HG03095 (cell line): ENCODE data around the gene AMPH.
"Not testable (repeated sequence)": the region's sequence is repeated elsewhere in the genome, so short reads cannot be mapped to it uniquely, and the experiment has no call there.

ENCODE experiments used
- ATAC-seq: cut with Tn5 transposase; IDR thresholded peaks from one replicate; pipeline ENCODE4 v1.9.1; 2021; ENCODE audit warnings: moderate library complexity; ENCODE audit not compliant: unreplicated experiment

Gene AMPH

GRCh38 chr7:38628630-38629385 lies 2.4 kb downstream of the AMPH start:
- ATAC-seq: no peak

DNA sequence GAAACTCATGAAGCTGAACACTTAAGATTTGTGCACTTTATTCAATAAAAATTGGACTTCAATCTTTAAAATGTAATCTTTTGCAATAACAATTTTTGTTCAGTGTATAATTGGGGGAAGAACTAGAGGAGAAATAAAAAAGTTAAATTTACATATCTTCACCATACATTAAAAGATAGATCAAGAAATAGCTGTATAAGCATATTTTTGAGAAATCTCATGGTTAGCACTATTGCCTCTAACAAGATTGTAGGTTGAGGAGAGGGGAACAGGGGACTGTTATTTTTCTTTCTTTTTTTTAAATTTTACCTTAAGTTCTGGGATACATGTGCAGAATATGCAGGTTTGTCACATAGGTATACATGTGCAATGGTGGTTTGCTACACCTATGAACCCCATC lies 5.3 kb downstream of the AMPH start:
- no peak for ATAC-seq

DNA sequence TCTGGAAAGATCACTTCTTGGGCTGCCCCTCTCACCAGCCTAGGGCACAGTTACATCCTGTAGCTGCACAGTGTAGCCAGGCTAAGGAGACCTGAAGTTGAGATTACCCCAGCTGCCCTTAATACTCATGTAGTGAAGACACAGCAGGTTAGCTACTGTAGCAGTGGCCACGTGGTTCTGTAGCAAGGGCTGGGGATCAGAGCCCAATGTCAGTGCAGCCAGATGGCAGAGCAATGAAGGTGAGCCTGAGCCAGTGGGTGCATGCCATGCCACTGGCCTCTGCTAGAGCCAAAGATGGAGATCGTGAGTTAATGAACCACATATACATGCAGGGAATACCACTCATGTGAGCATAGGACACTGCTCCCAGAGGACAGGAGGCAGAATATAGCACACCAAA lies 15.5 kb downstream of the AMPH start:
- ATAC-seq: no peak

- no peak for ATAC-seq
Measured at GRCh38 chr7:38607466-38607865, 23.7 kb downstream of the AMPH start.

DNA sequence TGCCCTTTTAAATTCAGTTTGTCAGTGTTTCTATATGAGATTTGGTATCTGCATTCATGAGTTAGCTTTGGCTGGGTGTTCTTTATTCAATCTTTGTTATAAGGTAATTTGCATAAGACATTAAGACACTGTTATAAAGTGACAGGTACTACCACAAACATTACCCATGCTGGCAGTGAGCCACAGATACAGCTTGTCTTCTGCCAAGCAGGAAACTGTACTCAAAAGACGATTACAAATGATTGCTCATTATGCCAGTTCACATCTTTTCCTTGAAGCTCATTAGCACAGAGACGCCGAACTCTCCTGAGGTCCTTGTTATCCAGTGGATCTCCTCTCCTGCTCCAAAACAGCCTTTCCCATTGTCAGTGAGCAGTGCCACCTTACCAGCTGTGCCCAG lies 30.4 kb downstream of the AMPH start:
- ATAC-seq: no peak

- ATAC-seq: no peak
Measured at GRCh38 chr7:38594949-38595348, 36.2 kb downstream of the AMPH start.

DNA sequence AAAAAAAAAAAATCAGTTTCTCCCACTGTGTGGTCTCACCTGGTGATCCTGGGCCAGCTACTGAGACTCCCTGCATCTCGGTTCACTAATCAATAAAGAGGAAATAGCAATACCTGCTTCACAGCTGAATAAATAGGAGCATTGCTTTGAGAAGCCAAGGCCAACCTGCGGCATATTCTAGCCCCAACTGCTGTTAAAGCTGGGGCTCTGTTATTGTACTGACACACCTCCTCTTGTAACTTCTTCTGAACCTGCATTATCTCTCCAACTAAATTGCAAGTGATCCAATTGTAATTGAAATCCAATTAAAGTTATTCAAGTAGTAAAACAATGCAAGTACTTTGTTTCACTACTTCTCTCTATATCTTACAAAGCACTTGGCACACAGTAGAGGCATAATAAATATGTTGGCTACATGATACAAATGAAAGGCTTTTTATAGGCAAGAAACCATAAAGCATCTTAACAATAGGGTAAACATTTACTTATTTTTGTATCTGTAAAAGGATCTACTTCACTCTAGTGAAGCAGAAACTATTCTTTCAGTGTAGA lies 38.4 kb downstream of the AMPH start:
- no peak for ATAC-seq

GRCh38 chr7:38585572-38586354 lies 45.4 kb downstream of the AMPH start:
- no peak for ATAC-seq

DNA sequence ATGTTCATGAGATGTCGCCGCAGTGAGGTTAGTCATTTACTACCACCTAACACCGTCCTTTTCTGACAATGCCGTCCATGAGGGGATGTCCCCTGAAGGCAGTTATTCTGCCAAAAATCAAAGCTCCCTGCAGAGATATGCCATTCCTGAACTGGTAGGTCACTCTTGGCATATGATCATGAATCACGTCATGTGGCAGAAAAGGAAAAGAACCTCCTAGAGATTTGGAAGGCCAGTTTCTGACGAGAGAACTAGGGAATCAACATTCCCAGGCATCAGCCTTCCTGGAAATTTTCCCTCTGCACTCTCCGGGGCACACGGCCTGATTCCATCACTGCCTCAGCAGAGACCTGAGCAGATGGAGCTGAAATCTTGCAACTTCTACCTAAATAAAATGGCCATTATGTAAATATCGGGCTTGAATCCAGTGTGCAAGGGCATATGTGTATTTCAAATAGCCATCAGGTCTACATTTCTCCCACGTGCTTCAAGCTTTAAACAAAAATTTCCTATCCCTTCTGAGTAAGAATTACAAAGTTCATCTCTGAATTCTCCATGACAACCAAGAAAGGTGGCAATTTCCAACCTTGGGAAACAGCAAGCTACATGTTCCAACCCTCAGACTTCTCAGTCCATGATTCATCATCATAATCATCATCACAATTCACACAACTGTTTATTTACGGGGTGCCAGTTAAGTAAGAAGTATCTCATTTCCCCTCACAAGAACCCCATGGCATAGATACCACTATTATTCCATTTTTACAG lies 46.5 kb downstream of the AMPH start:
- no peak for ATAC-seq

GRCh38 chr7:38580485-38580884 lies 50.7 kb downstream of the AMPH start:
- no peak for ATAC-seq

GRCh38 chr7:38574086-38574485 lies 57.1 kb downstream of the AMPH start:
- no peak for ATAC-seq

DNA sequence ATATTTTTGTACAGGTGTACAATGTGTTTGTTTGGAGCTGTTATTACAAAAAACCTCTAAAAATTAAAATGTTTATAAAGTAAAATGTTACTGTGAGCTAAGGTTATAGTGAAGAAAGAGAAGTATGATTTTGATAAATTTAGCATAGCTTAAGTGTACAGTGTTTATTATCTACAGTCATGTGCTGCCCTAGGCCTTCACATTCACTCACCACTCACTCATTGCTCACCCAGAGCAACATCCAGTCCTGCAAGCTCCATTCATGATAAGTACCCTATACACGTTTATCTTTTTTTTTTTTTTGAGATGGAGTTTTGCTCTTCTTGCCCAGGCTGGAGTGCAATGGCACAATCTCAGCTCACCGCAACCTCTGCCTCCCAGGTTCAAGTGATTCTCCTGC lies 59.6 kb downstream of the AMPH start:
- ATAC-seq: not testable (repeated sequence)

- no peak for ATAC-seq
Measured at GRCh38 chr7:38568497-38568896, 62.7 kb downstream of the AMPH start.

GRCh38 chr7:38565289-38565688 lies 65.9 kb downstream of the AMPH start:
- ATAC-seq: no peak

- no peak for ATAC-seq
Measured at GRCh38 chr7:38563741-38564140, 67.4 kb downstream of the AMPH start.

GRCh38 chr7:38561166-38561565 lies 70.0 kb downstream of the AMPH start:
- no peak for ATAC-seq

DNA sequence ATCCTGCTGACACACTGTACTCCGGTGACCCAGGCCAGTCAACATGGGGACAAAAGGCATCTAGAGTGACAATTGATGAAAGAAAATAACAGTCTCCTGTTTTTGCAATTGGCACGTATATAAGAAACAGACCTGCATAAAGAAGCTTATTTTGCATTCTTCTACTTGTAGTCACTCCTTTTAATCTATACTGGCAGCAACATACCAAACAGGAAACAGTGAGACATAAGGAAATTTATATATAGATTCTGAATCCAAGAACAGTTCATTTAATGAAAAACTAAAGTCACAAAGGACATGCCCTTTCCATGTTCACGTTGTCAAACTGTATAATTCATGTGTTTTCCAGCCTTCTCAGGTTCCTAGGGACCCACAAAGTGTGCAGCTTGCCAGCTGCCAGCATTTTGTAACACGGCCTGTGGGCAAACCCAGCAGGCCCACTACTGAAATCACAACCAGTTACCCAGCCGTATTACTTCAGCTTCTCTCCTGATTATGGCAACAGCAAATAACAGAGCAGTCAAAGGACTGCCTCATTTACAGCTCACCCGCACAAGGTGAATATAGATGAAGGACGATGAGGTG lies 72.3 kb downstream of the AMPH start:
- ATAC-seq: no peak

GRCh38 chr7:38554586-38554985 lies 76.6 kb downstream of the AMPH start:
- no peak for ATAC-seq

DNA sequence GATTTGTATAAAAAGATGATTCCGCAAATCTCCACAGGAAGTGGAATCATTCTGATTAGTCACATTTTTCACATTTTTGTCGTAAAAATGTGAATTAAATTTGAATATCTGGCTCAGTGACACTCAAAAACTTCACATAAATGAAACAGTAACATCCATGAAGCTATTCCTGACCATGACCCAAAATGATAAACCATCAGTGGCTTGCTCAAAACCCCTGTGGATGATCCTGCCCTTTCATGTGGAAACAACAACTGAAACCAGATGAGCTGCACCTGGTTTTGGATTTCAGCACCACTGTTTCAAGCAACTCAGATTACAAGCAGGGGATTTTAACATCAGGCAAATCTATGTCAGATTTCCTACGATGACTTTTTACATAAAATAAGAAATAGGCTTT lies 80.3 kb downstream of the AMPH start:
- ATAC-seq: no peak

DNA sequence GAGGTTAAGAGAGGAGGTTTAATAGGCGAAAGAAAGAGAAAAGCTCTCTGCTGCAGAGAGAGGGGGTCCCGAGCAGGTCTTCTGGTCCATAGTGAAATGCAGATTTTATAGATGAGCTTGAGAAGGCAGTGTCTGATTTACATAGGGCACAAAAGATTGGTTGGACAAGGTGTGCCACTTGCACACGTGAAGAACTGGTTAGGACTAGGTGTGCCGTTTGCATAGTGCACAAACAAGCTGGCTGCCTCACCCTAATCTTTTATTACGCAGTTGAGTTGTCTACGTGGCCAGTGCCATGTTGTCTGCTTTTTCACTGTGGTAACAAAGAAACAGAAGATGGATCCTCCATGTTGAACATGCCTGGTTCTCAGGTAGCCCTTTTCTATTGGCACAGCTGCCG lies 82.6 kb downstream of the AMPH start:
- ATAC-seq: no peak

GRCh38 chr7:38546763-38547162 lies 84.4 kb downstream of the AMPH start:
- no peak for ATAC-seq
